Stimulated activated CD4-positive, alpha-beta T cell treated with anti-CD3 and anti-CD28 coated beads, Interleukin-2, amount 100 ng/mL, for 48 hours (primary cell): ENCODE measurements around the gene PADI2.

Experiments used
- DNase-seq, 2 donors: peaks; one replicate each; pipeline ENCODE4 v3.0.0-alpha.2; 2020

PADI2 gene

DNA sequence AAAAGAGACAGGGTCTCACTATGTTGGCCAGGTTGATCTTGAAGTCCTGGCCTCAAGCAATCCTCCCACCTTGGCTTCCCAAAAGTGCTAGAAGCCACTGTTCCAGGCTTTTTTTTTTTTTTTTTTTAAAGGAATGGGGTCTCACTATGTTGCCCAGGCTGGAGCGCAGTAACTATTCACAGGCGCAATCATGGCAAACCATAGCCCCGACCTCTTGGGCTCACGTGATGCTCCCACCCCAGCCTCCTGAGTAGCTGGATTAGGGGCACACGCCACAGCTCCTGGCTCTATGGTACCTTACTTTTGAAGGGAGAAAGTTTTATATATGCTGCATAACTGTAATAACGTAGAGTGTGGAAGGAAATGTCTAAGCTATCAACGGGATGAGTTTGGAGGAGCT lies 101.8 kb downstream of the PADI2 start:
- DNase-seq, result no peak
